ENCODE data around the gene SPATS1.
A peak's percentile ranks its signal among the peaks of the same experiment; 100 is the strongest.
"Not testable (repeated sequence)": the region's sequence is repeated elsewhere in the genome, so short reads cannot be mapped to it uniquely, and the experiment has no call there.

Gene SPATS1

GRCh38 chr6:44311767-44312166, 30.7 kb upstream of the SPATS1 start:
- DNase-seq (ENCODE audit: low read depth) = no peak

GRCh38 chr6:44312901-44313788, 29.3 kb upstream of the SPATS1 start, which contains the start of gene AARS2:
AARS2 (minus strand) TSS chr6:44313347; CDS start chr6:44313323, 24 bp downstream.
- peak; percentile 66 for DNase-seq (ENCODE audit: low read depth)

- not testable (repeated sequence) for DNase-seq (ENCODE audit: low read depth)
Observed at GRCh38 chr6:44314657-44315056, 27.8 kb upstream of the SPATS1 start.

- DNase-seq (ENCODE audit: low read depth) = no peak
Observed at GRCh38 chr6:44315516-44315915, 26.9 kb upstream of the SPATS1 start.

GRCh38 chr6:44315951-44316350, 26.5 kb upstream of the SPATS1 start:
- no peak for DNase-seq (ENCODE audit: low read depth)

- DNase-seq (ENCODE audit: low read depth) = no peak
Observed at GRCh38 chr6:44316481-44316880, 26.0 kb upstream of the SPATS1 start.

GRCh38 chr6:44317136-44317631, 25.3 kb upstream of the SPATS1 start:
- DNase-seq (ENCODE audit: low read depth) = not testable (repeated sequence)

- no peak for DNase-seq (ENCODE audit: low read depth)
Observed at GRCh38 chr6:44321210-44321609, 21.2 kb upstream of the SPATS1 start.

- no peak for DNase-seq (ENCODE audit: low read depth)
Observed at GRCh38 chr6:44327096-44327495, 15.4 kb upstream of the SPATS1 start.

GRCh38 chr6:44327760-44328159, 14.7 kb upstream of the SPATS1 start:
- no peak for DNase-seq (ENCODE audit: low read depth)

- DNase-seq (ENCODE audit: low read depth) = not testable (repeated sequence)
Observed at GRCh38 chr6:44328203-44328602, 14.2 kb upstream of the SPATS1 start.

GRCh38 chr6:44329858-44330257, 12.6 kb upstream of the SPATS1 start:
- DNase-seq (ENCODE audit: low read depth) = no peak

- DNase-seq (ENCODE audit: low read depth) = no peak
Observed at GRCh38 chr6:44332585-44332984, 9.9 kb upstream of the SPATS1 start.

- no peak for DNase-seq (ENCODE audit: low read depth)
Observed at GRCh38 chr6:44333273-44333919, 9.1 kb upstream of the SPATS1 start.

GRCh38 chr6:44333942-44334341, 8.5 kb upstream of the SPATS1 start:
- no peak for DNase-seq (ENCODE audit: low read depth)

- DNase-seq (ENCODE audit: low read depth) = no peak
Observed at GRCh38 chr6:44335631-44336030, 6.8 kb upstream of the SPATS1 start.

- DNase-seq (ENCODE audit: low read depth) = no peak
Observed at GRCh38 chr6:44338228-44339122, 4.0 kb upstream of the SPATS1 start.

GRCh38 chr6:44339301-44339700, 3.1 kb upstream of the SPATS1 start:
- no peak for DNase-seq (ENCODE audit: low read depth)

- no peak for DNase-seq (ENCODE audit: low read depth)
Observed at GRCh38 chr6:44339763-44340625, 2.5 kb upstream of the SPATS1 start.

- DNase-seq (ENCODE audit: low read depth) = no peak
Observed at GRCh38 chr6:44341095-44341890, 1.2 kb upstream of the SPATS1 start.
